HepG2 (cell line): ENCODE results near the gene PSMA2. TPM values are rescaled to one million over a fixed set of nuclear protein-coding genes. Genes with fewer than 3 reads are reported as not detected.

ENCODE experiments used
- CC2D1A ChIP-seq: sonication (generic); formaldehyde crosslinking; IDR thresholded peaks from 2 replicates; pipeline ENCODE4 v1.8.1; 2023; ENCODE audit warnings: mild to moderate bottlenecking, missing genetic modification reagents
- E2F5 ChIP-seq: sonication (generic); formaldehyde crosslinking; conservative IDR thresholded peaks from 2 replicates; pipeline ENCODE4 v1.4.0; 2020; ENCODE audit warnings: missing genetic modification reagents
- FOXJ3 ChIP-seq: sonication (generic); formaldehyde crosslinking; IDR thresholded peaks from 2 replicates; pipeline ENCODE4 v1.4.0; 2020; ENCODE audit warnings: missing genetic modification reagents, mild to moderate bottlenecking, borderline replicate concordance
- HOMEZ ChIP-seq: IDR thresholded peaks from 2 replicates; pipeline ENCODE4 v1.6.1; 2016; ENCODE audit warnings: low read depth
- IRX3 ChIP-seq: sonication (generic); formaldehyde crosslinking; IDR thresholded peaks from 2 replicates; pipeline ENCODE4 v1.8.1; 2023; ENCODE audit warnings: mild to moderate bottlenecking, low read depth, missing genetic modification reagents, borderline replicate concordance
- KDM1A ChIP-seq: IDR thresholded peaks from 2 replicates; pipeline ENCODE4 v1.6.1; 2016; ENCODE audit warnings: missing compliant biosample characterization
- RELA ChIP-seq: sonication (generic); formaldehyde crosslinking; IDR thresholded peaks from 2 replicates; pipeline ENCODE4 v1.4.0; 2020; ENCODE audit warnings: missing genetic modification reagents
- RFXAP ChIP-seq: sonication (generic); formaldehyde crosslinking; IDR thresholded peaks from 2 replicates; pipeline ENCODE4 v1.4.0; 2020; ENCODE audit warnings: missing genetic modification reagents, borderline replicate concordance
- SOX5 ChIP-seq: IDR thresholded peaks from 2 replicates; pipeline ENCODE4 v1.6.1; 2016; ENCODE audit warnings: borderline replicate concordance
- ZNF10 ChIP-seq: sonication (generic); formaldehyde crosslinking; IDR thresholded peaks from 2 replicates; pipeline ENCODE4 v1.4.0; 2020; ENCODE audit warnings: mild to moderate bottlenecking, low read depth, missing genetic modification reagents, borderline replicate concordance
- ZNF777 ChIP-seq: sonication (generic); formaldehyde crosslinking; IDR thresholded peaks from 2 replicates; pipeline ENCODE4 v1.4.0; 2020; ENCODE audit warnings: missing genetic modification reagents
- ZSCAN9 ChIP-seq: IDR thresholded peaks from 2 replicates; pipeline ENCODE4 v1.6.1; 2016; ENCODE audit warnings: borderline replicate concordance
- polyA plus RNA-seq, 8 experiments: library from polyadenylated mRNA; depleted of rRNA in 3 of 8; stranded (reverse) in 7 of 8; unstranded in 1 of 8; fragments of >200 nt; fragmentation: Illumina TruSeq in 4 of 8; extraction: Trizol in 4 of 8; gene quantifications; 2 replicates each; pipeline versions ENCODE4 v1.2.1 to v1.2.3, GENCODE V29; 2011 to 2016; ENCODE audit warnings: low read depth in 4 of 8, missing spikeins in 1 of 8, mixed read lengths in 1 of 8; ENCODE audit not compliant: insufficient read depth in 1 of 8
- total RNA-seq, 5 experiments: library from RNA; depleted of rRNA; stranded (reverse); fragments of >200 nt; fragmentation: Illumina TruSeq; extraction: Trizol; gene quantifications; 2 replicates each; pipeline ENCODE4 v1.2.3, GENCODE V29; 2016; ENCODE audit warnings: low read depth in 1 of 5
- TF ChIP-seq, protein P1 (sequence below): sonication (generic); formaldehyde crosslinking; IDR thresholded peaks from 2 replicates; pipeline ENCODE4 v1.4.0; 2020; ENCODE audit warnings: missing genetic modification reagents
- TF ChIP-seq, protein P2 (sequence below): conservative IDR thresholded peaks from 2 replicates; pipeline ENCODE4 v1.6.1; 2018; ENCODE audit warnings: missing genetic modification reagents
- TF ChIP-seq, protein P3 (sequence below): IDR thresholded peaks from 2 replicates; pipeline ENCODE4 v1.6.1; 2016
- TF ChIP-seq, protein P4 (sequence below): sonication (generic); formaldehyde crosslinking; IDR thresholded peaks from 2 replicates; pipeline ENCODE4 v1.5.1; 2020; ENCODE audit warnings: mild to moderate bottlenecking, missing genetic modification reagents, moderate library complexity

Gene PSMA2
- total and polyA plus RNA-seq, 2 of the 13 experiments (the other 11 are each of a cell fraction or from before 2014, with no cell fraction given): 125 to 266 TPM

GRCh38 chr7:42911454-42912447 is 20.2 kb downstream of the PSMA2 start, which contains the start of gene C7orf25 (continued):
- TF ChIP-seq, protein P1, sequence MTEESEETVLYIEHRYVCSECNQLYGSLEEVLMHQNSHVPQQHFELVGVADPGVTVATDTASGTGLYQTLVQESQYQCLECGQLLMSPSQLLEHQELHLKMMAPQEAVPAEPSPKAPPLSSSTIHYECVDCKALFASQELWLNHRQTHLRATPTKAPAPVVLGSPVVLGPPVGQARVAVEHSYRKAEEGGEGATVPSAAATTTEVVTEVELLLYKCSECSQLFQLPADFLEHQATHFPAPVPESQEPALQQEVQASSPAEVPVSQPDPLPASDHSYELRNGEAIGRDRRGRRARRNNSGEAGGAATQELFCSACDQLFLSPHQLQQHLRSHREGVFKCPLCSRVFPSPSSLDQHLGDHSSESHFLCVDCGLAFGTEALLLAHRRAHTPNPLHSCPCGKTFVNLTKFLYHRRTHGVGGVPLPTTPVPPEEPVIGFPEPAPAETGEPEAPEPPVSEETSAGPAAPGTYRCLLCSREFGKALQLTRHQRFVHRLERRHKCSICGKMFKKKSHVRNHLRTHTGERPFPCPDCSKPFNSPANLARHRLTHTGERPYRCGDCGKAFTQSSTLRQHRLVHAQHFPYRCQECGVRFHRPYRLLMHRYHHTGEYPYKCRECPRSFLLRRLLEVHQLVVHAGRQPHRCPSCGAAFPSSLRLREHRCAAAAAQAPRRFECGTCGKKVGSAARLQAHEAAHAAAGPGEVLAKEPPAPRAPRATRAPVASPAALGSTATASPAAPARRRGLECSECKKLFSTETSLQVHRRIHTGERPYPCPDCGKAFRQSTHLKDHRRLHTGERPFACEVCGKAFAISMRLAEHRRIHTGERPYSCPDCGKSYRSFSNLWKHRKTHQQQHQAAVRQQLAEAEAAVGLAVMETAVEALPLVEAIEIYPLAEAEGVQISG (CRISPR knock-in tag): peak; percentile 92
- no peak for TF ChIP-seq FOXJ3
- TF ChIP-seq IRX3 (CRISPR knock-in tag): 0 out of 2 replicates have a peak, but pooled peaks have one; percentile 20
- 0 out of 2 replicates have a peak, but pooled peaks have one; percentile 54 for TF ChIP-seq HOMEZ
- TF ChIP-seq RFXAP (CRISPR knock-in tag): peak; percentile 22; the same call in 1 of the 2 replicates
- TF ChIP-seq, protein P2, sequence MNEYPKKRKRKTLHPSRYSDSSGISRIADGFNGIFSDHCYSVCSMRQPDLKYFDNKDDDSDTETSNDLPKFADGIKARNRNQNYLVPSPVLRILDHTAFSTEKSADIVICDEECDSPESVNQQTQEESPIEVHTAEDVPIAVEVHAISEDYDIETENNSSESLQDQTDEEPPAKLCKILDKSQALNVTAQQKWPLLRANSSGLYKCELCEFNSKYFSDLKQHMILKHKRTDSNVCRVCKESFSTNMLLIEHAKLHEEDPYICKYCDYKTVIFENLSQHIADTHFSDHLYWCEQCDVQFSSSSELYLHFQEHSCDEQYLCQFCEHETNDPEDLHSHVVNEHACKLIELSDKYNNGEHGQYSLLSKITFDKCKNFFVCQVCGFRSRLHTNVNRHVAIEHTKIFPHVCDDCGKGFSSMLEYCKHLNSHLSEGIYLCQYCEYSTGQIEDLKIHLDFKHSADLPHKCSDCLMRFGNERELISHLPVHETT (CRISPR knock-in tag): peak; percentile 94
- TF ChIP-seq ZNF777 (CRISPR knock-in tag): no peak; the same call in 1 of the 2 replicates
- TF ChIP-seq, protein P3, sequence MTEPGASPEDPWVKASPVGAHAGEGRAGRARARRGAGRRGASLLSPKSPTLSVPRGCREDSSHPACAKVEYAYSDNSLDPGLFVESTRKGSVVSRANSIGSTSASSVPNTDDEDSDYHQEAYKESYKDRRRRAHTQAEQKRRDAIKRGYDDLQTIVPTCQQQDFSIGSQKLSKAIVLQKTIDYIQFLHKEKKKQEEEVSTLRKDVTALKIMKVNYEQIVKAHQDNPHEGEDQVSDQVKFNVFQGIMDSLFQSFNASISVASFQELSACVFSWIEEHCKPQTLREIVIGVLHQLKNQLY (CRISPR knock-in tag): no peak; the same call in 1 of the 2 replicates
- TF ChIP-seq, protein P4, sequence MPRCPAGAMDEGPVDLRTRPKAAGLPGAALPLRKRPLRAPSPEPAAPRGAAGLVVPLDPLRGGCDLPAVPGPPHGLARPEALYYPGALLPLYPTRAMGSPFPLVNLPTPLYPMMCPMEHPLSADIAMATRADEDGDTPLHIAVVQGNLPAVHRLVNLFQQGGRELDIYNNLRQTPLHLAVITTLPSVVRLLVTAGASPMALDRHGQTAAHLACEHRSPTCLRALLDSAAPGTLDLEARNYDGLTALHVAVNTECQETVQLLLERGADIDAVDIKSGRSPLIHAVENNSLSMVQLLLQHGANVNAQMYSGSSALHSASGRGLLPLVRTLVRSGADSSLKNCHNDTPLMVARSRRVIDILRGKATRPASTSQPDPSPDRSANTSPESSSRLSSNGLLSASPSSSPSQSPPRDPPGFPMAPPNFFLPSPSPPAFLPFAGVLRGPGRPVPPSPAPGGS (CRISPR knock-in tag): peak; percentile 95; the same call in 1 of the 2 replicates
- TF ChIP-seq E2F5 (CRISPR knock-in tag): peak; percentile 77; the same call in 1 of the 2 replicates
- TF ChIP-seq ZSCAN9: peak; percentile 31
- TF ChIP-seq KDM1A (CRISPR knock-in tag): no peak
- TF ChIP-seq RELA: peak; percentile 90
- TF ChIP-seq CC2D1A (CRISPR knock-in tag): 0 out of 2 replicates have a peak, but pooled peaks have one; percentile 15
- no peak for TF ChIP-seq ZNF10 (CRISPR knock-in tag)
- peak; percentile 35; the same call in 1 of the 2 replicates for TF ChIP-seq SOX5
